ENCODE results near the gene MYL12A. TPM values are rescaled to one million over a fixed set of nuclear protein-coding genes. Genes with fewer than 3 reads are reported as not detected.

The MYL12A gene
- total and polyA plus RNA-seq, 2 of the 13 experiments (the other 11 are each of a cell fraction or from before 2014, with no cell fraction given): 261 to 277 TPM

DNA sequence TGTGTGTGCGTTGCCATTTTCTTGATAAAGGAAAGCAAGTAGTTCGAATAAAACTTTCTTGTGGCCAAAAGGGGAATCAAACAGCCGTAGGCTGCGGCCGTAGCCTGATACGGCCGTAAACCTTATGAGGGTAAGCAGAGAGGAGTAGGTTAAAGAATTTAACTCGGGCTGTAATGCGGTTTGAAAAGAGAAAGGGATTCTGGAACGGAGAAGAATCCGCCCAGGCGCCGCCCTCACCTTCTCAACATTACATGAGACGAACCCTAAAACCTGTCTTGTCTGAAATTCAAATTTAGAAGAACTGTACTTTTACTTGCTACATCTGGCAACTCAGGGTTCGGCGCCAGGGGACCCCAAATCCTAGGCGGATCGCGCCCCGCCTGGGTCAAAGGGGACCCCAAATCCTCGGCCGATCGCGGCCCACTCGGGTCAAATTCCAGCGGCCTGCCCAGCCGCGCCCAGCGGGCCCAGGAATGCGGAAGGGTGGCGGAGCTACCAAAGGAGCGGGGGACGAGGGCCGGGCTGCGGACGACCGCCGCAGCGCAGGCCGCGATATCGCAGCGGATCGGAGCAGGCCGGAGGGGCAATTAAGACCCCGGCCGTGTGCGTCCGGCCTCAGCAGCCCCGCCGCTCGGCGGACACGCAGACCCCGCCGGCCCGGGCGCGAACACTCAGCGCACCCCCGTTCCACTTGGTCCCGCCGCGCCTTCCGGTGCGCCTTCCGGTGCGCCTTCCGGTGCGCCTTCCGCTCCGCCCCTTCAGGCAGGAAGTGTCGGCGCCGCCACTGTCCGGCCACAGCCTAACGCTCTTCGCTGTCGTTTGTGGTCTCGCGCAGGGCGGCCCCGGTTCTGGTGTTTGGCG lies 14.0 kb downstream of the MYL12A start, which contains the start of gene MYL12B (continued):
- TF ChIP-seq SALL1 (CRISPR knock-in tag; IDR thresholded peaks at IDR 0.05): peak; percentile 64; the same call in 1 of the 2 replicates
- TF ChIP-seq MIXL1 (CRISPR knock-in tag; IDR thresholded peaks at IDR 0.05): no peak
- TF ChIP-seq TEAD3 (CRISPR knock-in tag; optimal IDR thresholded peaks at IDR 0.05; ENCODE audit: borderline replicate concordance): peak; percentile 100
- TF ChIP-seq ZNF607 (CRISPR knock-in tag; IDR thresholded peaks at IDR 0.05; ENCODE audit: borderline replicate concordance): no peak; the same call in 1 of the 2 replicates
- TF ChIP-seq GATAD1 (CRISPR knock-in tag; IDR thresholded peaks at IDR 0.05): peak; percentile 82
- TF ChIP-seq ZNF7 (CRISPR knock-in tag; IDR thresholded peaks at IDR 0.05): no peak
- peak; percentile 93 for TF ChIP-seq ZBTB7B (CRISPR knock-in tag; IDR thresholded peaks at IDR 0.05)
- no peak; the same call in 1 of the 2 replicates for TF ChIP-seq ZSCAN20 (CRISPR knock-in tag; IDR thresholded peaks at IDR 0.05; ENCODE audit: borderline replicate concordance)
- TF ChIP-seq CEBPG (CRISPR knock-in tag; IDR thresholded peaks at IDR 0.05): no peak; the same call in 1 of the 2 replicates
- TF ChIP-seq FOXJ3 (CRISPR knock-in tag; IDR thresholded peaks at IDR 0.05; ENCODE audit: borderline replicate concordance): 0 out of 2 replicates have a peak, but pooled peaks have one; percentile 36
- TF ChIP-seq AKAP8 (CRISPR knock-in tag; IDR thresholded peaks at IDR 0.05): no peak
- TF ChIP-seq ZNF232 (CRISPR knock-in tag; IDR thresholded peaks at IDR 0.05; ENCODE audit: borderline replicate concordance): peak; percentile 86; the same call in 1 of the 2 replicates
- TF ChIP-seq MIER3 (CRISPR knock-in tag; IDR thresholded peaks at IDR 0.05; ENCODE audit: borderline replicate concordance): no peak
- no peak for TF ChIP-seq ZNF713 (CRISPR knock-in tag; IDR thresholded peaks at IDR 0.05)
- TF ChIP-seq, protein P1, sequence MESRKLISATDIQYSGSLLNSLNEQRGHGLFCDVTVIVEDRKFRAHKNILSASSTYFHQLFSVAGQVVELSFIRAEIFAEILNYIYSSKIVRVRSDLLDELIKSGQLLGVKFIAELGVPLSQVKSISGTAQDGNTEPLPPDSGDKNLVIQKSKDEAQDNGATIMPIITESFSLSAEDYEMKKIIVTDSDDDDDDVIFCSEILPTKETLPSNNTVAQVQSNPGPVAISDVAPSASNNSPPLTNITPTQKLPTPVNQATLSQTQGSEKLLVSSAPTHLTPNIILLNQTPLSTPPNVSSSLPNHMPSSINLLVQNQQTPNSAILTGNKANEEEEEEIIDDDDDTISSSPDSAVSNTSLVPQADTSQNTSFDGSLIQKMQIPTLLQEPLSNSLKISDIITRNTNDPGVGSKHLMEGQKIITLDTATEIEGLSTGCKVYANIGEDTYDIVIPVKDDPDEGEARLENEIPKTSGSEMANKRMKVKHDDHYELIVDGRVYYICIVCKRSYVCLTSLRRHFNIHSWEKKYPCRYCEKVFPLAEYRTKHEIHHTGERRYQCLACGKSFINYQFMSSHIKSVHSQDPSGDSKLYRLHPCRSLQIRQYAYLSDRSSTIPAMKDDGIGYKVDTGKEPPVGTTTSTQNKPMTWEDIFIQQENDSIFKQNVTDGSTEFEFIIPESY (CRISPR knock-in tag; IDR thresholded peaks at IDR 0.05): no peak
- no peak for TF ChIP-seq ZNF878 (CRISPR knock-in tag; IDR thresholded peaks at IDR 0.05)
- peak; percentile 67; the same call in 1 of the 2 replicates for TF ChIP-seq BRCA1 (CRISPR knock-in tag; IDR thresholded peaks at IDR 0.05)
- TF ChIP-seq TGIF2 (CRISPR knock-in tag; IDR thresholded peaks at IDR 0.05): peak; percentile 93
- peak; percentile 72 for TF ChIP-seq KMT2B (CRISPR knock-in tag; IDR thresholded peaks at IDR 0.05)
